Measurements from ENCODE around the gene GRHL1.
"Not testable (repeated sequence)": the region's sequence is repeated elsewhere in the genome, so short reads cannot be mapped to it uniquely, and the experiment has no call there.

Gene GRHL1

GRCh38 chr2:10022966-10023662, 71.6 kb downstream of the GRHL1 start:
- no peak for DNase-seq (ENCODE audit: low read depth in 3 of 3, low spot score in 1 of 3)

- no peak for DNase-seq (ENCODE audit: low read depth in 3 of 3, low spot score in 1 of 3)
These were observed 75.6 kb downstream of the GRHL1 start for GRCh38 chr2:10026940-10027569.

- no peak for DNase-seq (ENCODE audit: low read depth in 3 of 3, low spot score in 1 of 3)
These were observed 76.3 kb downstream of the GRHL1 start for GRCh38 chr2:10027660-10028330.

- no peak for DNase-seq (ENCODE audit: low read depth in 3 of 3, low spot score in 1 of 3)
These were observed 77.0 kb downstream of the GRHL1 start for GRCh38 chr2:10028407-10028987.

GRCh38 chr2:10028988-10029874, 77.7 kb downstream of the GRHL1 start:
- DNase-seq (ENCODE audit: low read depth in 3 of 3, low spot score in 1 of 3), result peak in 1 of 3 donors; percentile 27

GRCh38 chr2:10029875-10030223, 78.4 kb downstream of the GRHL1 start:
- no peak for DNase-seq (ENCODE audit: low read depth in 3 of 3, low spot score in 1 of 3)

GRCh38 chr2:10030311-10030736, 78.8 kb downstream of the GRHL1 start:
- no peak for DNase-seq (ENCODE audit: low read depth in 3 of 3, low spot score in 1 of 3)

- not testable (repeated sequence) for DNase-seq (ENCODE audit: low read depth in 3 of 3, low spot score in 1 of 3)
These were observed 79.3 kb downstream of the GRHL1 start for GRCh38 chr2:10030798-10031197.

- DNase-seq (ENCODE audit: low read depth in 3 of 3, low spot score in 1 of 3), result no peak
These were observed 80.6 kb downstream of the GRHL1 start for GRCh38 chr2:10031886-10032745.

- DNase-seq (ENCODE audit: low read depth in 3 of 3, low spot score in 1 of 3), result no peak
These were observed 81.2 kb downstream of the GRHL1 start for GRCh38 chr2:10032746-10033105.

GRCh38 chr2:10033251-10034006, 81.9 kb downstream of the GRHL1 start:
- no peak for DNase-seq (ENCODE audit: low read depth in 3 of 3, low spot score in 1 of 3)

- DNase-seq (ENCODE audit: low read depth in 3 of 3, low spot score in 1 of 3), result no peak
These were observed 83.0 kb downstream of the GRHL1 start for GRCh38 chr2:10034333-10035052.

- no peak for DNase-seq (ENCODE audit: low read depth in 3 of 3, low spot score in 1 of 3)
These were observed 83.5 kb downstream of the GRHL1 start for GRCh38 chr2:10035053-10035422.

- no peak for DNase-seq (ENCODE audit: low read depth in 3 of 3, low spot score in 1 of 3)
These were observed 84.1 kb downstream of the GRHL1 start for GRCh38 chr2:10035633-10036032.

- DNase-seq (ENCODE audit: low read depth in 3 of 3, low spot score in 1 of 3), result no peak
These were observed 84.8 kb downstream of the GRHL1 start for GRCh38 chr2:10036095-10036884.

- no peak for DNase-seq (ENCODE audit: low read depth in 3 of 3, low spot score in 1 of 3)
These were observed 86.6 kb downstream of the GRHL1 start for GRCh38 chr2:10038123-10038522.

GRCh38 chr2:10038716-10039115, 87.2 kb downstream of the GRHL1 start:
- DNase-seq (ENCODE audit: low read depth in 3 of 3, low spot score in 1 of 3), result no peak

Measured in stimulated activated CD4-positive, alpha-beta T cell treated with anti-CD3 and anti-CD28 coated beads, TNF-alpha, amount 100 ng/mL, for 1 hour (primary cell).